H1 (cell line): ENCODE data around the gene EGFR. TPM values are rescaled to one million over a fixed set of nuclear protein-coding genes. Genes with fewer than 3 reads are reported as not detected.

Source experiments
- CTCF ChIA-PET: fragments of 300-600 bp; sonication (Branson Sonifier 250); formaldehyde crosslinking; loops from one replicate; lab custom pipeline; 2021; ENCODE audit not compliant: partially characterized antibody; lab: Charles Lee
- POLR2A ChIA-PET: fragments of 300-600 bp; sonication (Branson Sonifier 250); formaldehyde crosslinking; loops from one replicate; lab custom pipeline; 2021; ENCODE audit warnings: inconsistent platforms; ENCODE audit not compliant: partially characterized antibody; lab: Charles Lee
- DNase-seq, 2 experiments: peaks; one replicate each; pipeline versions ENCODE4 v3.0.0 to v3.0.0-alpha.2; 2010 to 2022; ENCODE audit warnings: low spot score in 2 of 2, low read depth in 1 of 2, mixed read lengths in 1 of 2
- FAIRE-seq: peaks from 2 replicates; lab custom pipeline; 2011; peaks lifted over from hg19 to GRCh38; lab: Jason Lieb, UNC
- H2AFZ ChIP-seq: 2 replicates; pipeline ENCODE4 v1.8.1; 2012; ENCODE audit warnings: low read length, inconsistent platforms
- H2AK5ac ChIP-seq: 2 replicates; pipeline ENCODE4 v1.6.1; 2013; ENCODE audit warnings: low read depth, low read length
- H2BK120ac ChIP-seq: replicated peaks from 2 replicates; pipeline ENCODE3; 2013; ENCODE audit warnings: low read depth, low read length, inconsistent platforms
- H2BK12ac ChIP-seq: 2 replicates; pipeline ENCODE4 v1.6.1; 2013; ENCODE audit warnings: low read depth, low read length
- H2BK15ac ChIP-seq: 2 replicates; pipeline ENCODE4 v1.6.1; 2013; ENCODE audit warnings: low read length
- H2BK20ac ChIP-seq: 2 replicates; pipeline ENCODE4 v1.6.1; 2013; ENCODE audit warnings: low read length
- H2BK5ac ChIP-seq: 2 replicates; pipeline ENCODE4 v1.6.1; 2013; ENCODE audit warnings: low read depth, low read length
- H3K14ac ChIP-seq: 2 replicates; pipeline ENCODE4 v1.6.1; 2013; ENCODE audit warnings: inconsistent platforms; ENCODE audit not compliant: insufficient read length
- H3K18ac ChIP-seq: 2 replicates; pipeline ENCODE4 v1.6.1; 2013; ENCODE audit warnings: low read length; ENCODE audit errors: extremely low read depth
- H3K23ac ChIP-seq: 2 replicates; pipeline ENCODE4 v1.6.1; 2013; ENCODE audit warnings: inconsistent platforms; ENCODE audit not compliant: insufficient read length
- H3K23me2 ChIP-seq: 2 replicates; pipeline ENCODE4 v1.6.1; 2013; ENCODE audit warnings: low read depth, low read length
- H3K27ac ChIP-seq: 2 replicates; pipeline ENCODE4 v1.6.1; 2011; ENCODE audit warnings: low read depth, low read length, inconsistent platforms
- H3K27me3 ChIP-seq, 4 experiments: replicated peaks in 1 of 4; 1 replicate in 1 of 4; 2 replicates in 3 of 4; pipeline versions ENCODE4 v1.6.1 to v1.8.1; 2011 to 2013; ENCODE audit warnings: low read length in 3 of 4, mild to moderate bottlenecking in 3 of 4, inconsistent platforms in 2 of 4, mixed read lengths in 2 of 4, moderate library complexity in 1 of 4; ENCODE audit not compliant: control insufficient read depth in 3 of 4, insufficient read depth in 3 of 4; ENCODE audit errors: extremely low read depth in 1 of 4
- H3K36me3 ChIP-seq, 4 experiments: 2 replicates each; pipeline versions ENCODE4 v1.6.1 to v1.8.1; 2011 to 2013; ENCODE audit warnings: mild to moderate bottlenecking in 4 of 4, low read length in 3 of 4, moderate library complexity in 2 of 4, control low read depth in 1 of 4, inconsistent platforms in 1 of 4; ENCODE audit not compliant: insufficient read depth in 4 of 4, control insufficient read depth in 2 of 4
- H3K4ac ChIP-seq: replicated peaks from 2 replicates; pipeline ENCODE3; 2013; ENCODE audit warnings: low read length, low read depth, mixed read lengths, inconsistent platforms; ENCODE audit not compliant: insufficient read length
- H3K4me1 ChIP-seq, 4 experiments: replicated peaks in 1 of 4; 1 replicate in 1 of 4; 2 replicates in 3 of 4; pipeline versions ENCODE4 v1.6.1 to v1.8.1; 2011 to 2013; ENCODE audit warnings: low read length in 3 of 4, inconsistent platforms in 2 of 4, mixed read lengths in 1 of 4; ENCODE audit not compliant: insufficient read depth in 4 of 4, control insufficient read depth in 3 of 4
- H3K4me2 ChIP-seq, 2 experiments: 2 replicates each; pipeline versions ENCODE4 v1.6.1 to v1.8.1; 2011 to 2013; ENCODE audit warnings: low read depth in 2 of 2, low read length in 2 of 2, control low read depth in 1 of 2, inconsistent platforms in 1 of 2, mild to moderate bottlenecking in 1 of 2; ENCODE audit not compliant: insufficient read depth in 1 of 2
- H3K4me3 ChIP-seq, 4 experiments: fragments of 200-600, 300-600 bp in 1 of 4; sonication (generic), shearing (Covaris generic), sonication (Bioruptor Twin) in 1 of 4; 2 replicates each; pipeline versions ENCODE4 v1.5.1 to v1.8.1; 2011 to 2016; ENCODE audit warnings: low read length in 4 of 4, low read depth in 3 of 4, control low read depth in 2 of 4, inconsistent platforms in 2 of 4, mild to moderate bottlenecking in 2 of 4, mixed read lengths in 1 of 4, moderate library complexity in 1 of 4; ENCODE audit not compliant: insufficient read depth in 2 of 4; ENCODE audit errors: extremely low read depth in 1 of 4
- H3K56ac ChIP-seq: replicated peaks from 2 replicates; pipeline ENCODE3; 2013; ENCODE audit warnings: low read depth, mild to moderate bottlenecking, mixed read lengths, low read length, inconsistent platforms; ENCODE audit not compliant: insufficient read length
- H3K79me1 ChIP-seq: 2 replicates; pipeline ENCODE4 v1.6.1; 2013; ENCODE audit warnings: low read depth, low read length, control low read depth
- H3K79me2 ChIP-seq, 2 experiments: 2 replicates each; pipeline versions ENCODE4 v1.6.1 to v1.8.1; 2012 to 2013; ENCODE audit warnings: low read length in 2 of 2, mild to moderate bottlenecking in 2 of 2, inconsistent platforms in 1 of 2; ENCODE audit not compliant: insufficient read depth in 2 of 2, control insufficient read depth in 1 of 2
- H3K9ac ChIP-seq, 4 experiments: replicated peaks in 1 of 4; 1 replicate in 1 of 4; 2 replicates in 3 of 4; pipeline versions ENCODE4 v1.6.1 to v1.8.1; 2011 to 2013; ENCODE audit warnings: low read depth in 3 of 4, low read length in 3 of 4, control low read depth in 2 of 4, mild to moderate bottlenecking in 2 of 4, moderate library complexity in 2 of 4, inconsistent platforms in 1 of 4; ENCODE audit errors: extremely low read depth in 1 of 4
- H3K9me3 ChIP-seq, 2 experiments: 2 replicates each; pipeline versions ENCODE4 v1.6.1 to v1.8.1; 2012 to 2013; ENCODE audit warnings: mild to moderate bottlenecking in 2 of 2, moderate library complexity in 2 of 2, control low read depth in 1 of 2, inconsistent platforms in 1 of 2, low read depth in 1 of 2, low read length in 1 of 2, mixed read lengths in 1 of 2; ENCODE audit not compliant: insufficient read depth in 2 of 2
- H4K20me1 ChIP-seq, 2 experiments: replicated peaks in 1 of 2; 2 replicates each; pipeline versions ENCODE3 to v1.8.1; 2011 to 2013; ENCODE audit warnings: inconsistent platforms in 2 of 2, low read length in 2 of 2, mild to moderate bottlenecking in 1 of 2; ENCODE audit not compliant: insufficient read depth in 2 of 2, control insufficient read depth in 1 of 2
- H4K5ac ChIP-seq: 2 replicates; pipeline ENCODE4 v1.6.1; 2013; ENCODE audit warnings: low read length, low read depth, mixed read lengths, inconsistent platforms; ENCODE audit not compliant: insufficient read length
- H4K8ac ChIP-seq: 2 replicates; pipeline ENCODE4 v1.8.0; 2013; ENCODE audit warnings: mild to moderate bottlenecking, moderate library complexity, low read length, inconsistent platforms; ENCODE audit not compliant: insufficient read depth; ENCODE audit errors: extremely low read depth
- H4K91ac ChIP-seq: replicated peaks from 2 replicates; pipeline ENCODE3; 2013; ENCODE audit warnings: low read length, mixed read lengths, inconsistent platforms; ENCODE audit not compliant: insufficient read length
- CEBPB ChIP-seq: IDR thresholded peaks from 2 replicates; pipeline ENCODE4 v1.6.1; 2012; ENCODE audit warnings: low read depth, low read length
- KDM1A ChIP-seq: fragments of 200-600, 300-600 bp; sonication (generic); IDR thresholded peaks from 2 replicates; pipeline ENCODE4 v1.7.1; 2016; ENCODE audit warnings: mild to moderate bottlenecking, low read length, borderline replicate concordance
- POLR2AphosphoS5 ChIP-seq: IDR thresholded peaks from 2 replicates; pipeline ENCODE4 v1.6.1; 2011; ENCODE audit warnings: low read depth, low read length
- SIN3A ChIP-seq, 2 experiments: IDR thresholded peaks in 1 of 2; conservative IDR thresholded peaks in 1 of 2; 2 replicates each; pipeline ENCODE4 v1.6.1; 2011 to 2012; ENCODE audit warnings: low read length in 2 of 2, improper control_type of control experiment in 1 of 2, low read depth in 1 of 2, mild to moderate bottlenecking in 1 of 2
- SP4 ChIP-seq: IDR thresholded peaks from 2 replicates; pipeline ENCODE4 v1.6.1; 2012; ENCODE audit warnings: low read length, inconsistent platforms
- TAF1 ChIP-seq: IDR thresholded peaks from 2 replicates; pipeline ENCODE4 v1.6.1; 2011; ENCODE audit warnings: mild to moderate bottlenecking, low read depth, low read length
- WGBS, 2 experiments: shearing (Covaris generic) in 1 of 2; methylation state at CpG; one replicate each; pipeline versions ENCODE4 v1.1.6 to v1.1.7; 2013 to 2015; ENCODE audit warnings: low lambda C conversion rate in 2 of 2, mixed read lengths in 2 of 2, inconsistent platforms in 1 of 2, low coverage in 1 of 2, missing lambda C conversion rate in 1 of 2; ENCODE audit not compliant: insufficient replicate concordance in 2 of 2, insufficient coverage in 1 of 2, insufficient read length in 1 of 2; ENCODE audit errors: extremely low coverage in 1 of 2, missing lambda C conversion rate in 1 of 2; 5-methylcytosine and 5-hydroxymethylcytosine counted together
- polyA plus RNA-seq, 7 experiments: library from polyadenylated mRNA; depleted of rRNA in 3 of 7; stranded (reverse) in 5 of 7; unstranded in 2 of 7; fragments of >200 nt in 5 of 7; fragments of 200-250 nt in 2 of 7; gene quantifications; 1 replicate in 5 of 7; 2 replicates in 1 of 7; 4 replicates in 1 of 7; pipeline versions ENCODE4 v1.2.1 to v1.2.3, GENCODE V29; 2011 to 2013; ENCODE audit warnings: missing spikeins in 2 of 7, mixed read lengths in 2 of 7
- total RNA-seq: library from RNA; stranded (reverse); fragmentation: NEBNext Ultra II Directional; extraction: Animal tissue kit (Norgen Biotek cat#: 25700); gene quantifications from 2 replicates; pipeline ENCODE4 v1.2.1, GENCODE V29; 2021

Gene EGFR
- total and polyA plus RNA-seq, 2 of the 8 experiments (the other 6 are each of a cell fraction or from before 2014, with no cell fraction given), result 1.9 to 5.8 TPM

- H2AFZ ChIP-seq, result no peak overlapping the region
- H3K36me3 ChIP-seq, result no peaks in the 10 kb centered on the region
- no peak overlapping the region for H3K56ac ChIP-seq
- no peak for FAIRE-seq
- no peak overlapping the region for H3K14ac ChIP-seq
- H3K4me2 ChIP-seq, result no peak overlapping the region
- no peaks in the 10 kb centered on the region for H3K79me1 ChIP-seq
- H3K9me3 ChIP-seq, result no peaks in the 10 kb centered on the region
- TF ChIP-seq SP4, result no peak
- TF ChIP-seq CEBPB, result no peak
- no peak for TF ChIP-seq SIN3A (conservative IDR thresholded peaks at IDR 0.05 in 1 of 2, IDR thresholded peaks at IDR 0.05 in 1 of 2; ENCODE audit: low read depth in 1 of 2, low read length in 2 of 2)
- TF ChIP-seq TAF1, result no peak
- TF ChIP-seq KDM1A, result no peak
- TF ChIP-seq POLR2AphosphoS5, result no peak
- TF ChIP-seq, all 59 proteins: peak for 0
- Histone ChIP-seq H2BK20ac (no peak overlapping the region), H4K8ac (no peak overlapping the region), H3K4me1 (peaks cover 0 to 4% (median 2%) of the 10 kb centered on the region in 4 experiments; a peak in 3 of 7 replicates), H4K5ac (no peak overlapping the region), H2BK15ac (no peak overlapping the region), H3K23ac (no peak overlapping the region), H3K4me3 (no peak overlapping the region), H2BK5ac (no peak overlapping the region), H4K91ac (no peak overlapping the region), H3K27ac (no peak overlapping the region), H2BK120ac (no peak overlapping the region), H2AK5ac (no peak overlapping the region), H3K9ac (no peak overlapping the region), H3K23me2 (peaks cover 10% of the 10 kb centered on the region; the same call in 1 of the 2 replicates), H3K4ac (no peak overlapping the region), H2BK12ac (no peak overlapping the region), H3K27me3 (peaks cover 11 to 41% (median 27%) of the 10 kb centered on the region in 4 experiments), H4K20me1 (peaks cover 0 to 4% of the 10 kb centered on the region in 2 experiments), H3K18ac (no peak overlapping the region), H3K79me2 (no peaks in the 10 kb centered on the region)
- ChIA-PET CTCF (interaction anchor here (0.7 to 4.8 kb wide), 7 partner anchors 14 to 480 kb away, joined by 3 to 41 read pairs (median 15); no protein-coding TSS in a partner anchor), POLR2A (interaction anchor here (1.1 kb wide), 1 partner anchor 113 kb away, joined by 4 read pairs; no protein-coding TSS in a partner anchor)
- no peak for DNase-seq
- WGBS, 2 experiments, result 91% methylated on average over 3 of the region's 3 CpGs; no CpG with 5 or more reads in 1 of the 2 experiments
Measured at GRCh38 chr7:55253188-55253587, 234.4 kb downstream of the EGFR start.
